Retinal pigment epithelial cell (primary cell): ENCODE data around the gene MED22.

Experiments used
- DNase-seq: peaks from one replicate; pipeline ENCODE4 v3.0.0-alpha.2; 2010; ENCODE audit warnings: low read depth
- H3K4me3 ChIP-seq: 2 replicates; pipeline ENCODE4 v1.5.1; 2011; ENCODE audit warnings: mild to moderate bottlenecking, low read length, control low read depth, moderate library complexity
- TF ChIP-seq, protein P1 (sequence below): conservative IDR thresholded peaks from 2 replicates; pipeline ENCODE4 v1.5.1; 2011; ENCODE audit warnings: low read depth, low read length, control low read depth, inconsistent platforms

The MED22 gene

DNA sequence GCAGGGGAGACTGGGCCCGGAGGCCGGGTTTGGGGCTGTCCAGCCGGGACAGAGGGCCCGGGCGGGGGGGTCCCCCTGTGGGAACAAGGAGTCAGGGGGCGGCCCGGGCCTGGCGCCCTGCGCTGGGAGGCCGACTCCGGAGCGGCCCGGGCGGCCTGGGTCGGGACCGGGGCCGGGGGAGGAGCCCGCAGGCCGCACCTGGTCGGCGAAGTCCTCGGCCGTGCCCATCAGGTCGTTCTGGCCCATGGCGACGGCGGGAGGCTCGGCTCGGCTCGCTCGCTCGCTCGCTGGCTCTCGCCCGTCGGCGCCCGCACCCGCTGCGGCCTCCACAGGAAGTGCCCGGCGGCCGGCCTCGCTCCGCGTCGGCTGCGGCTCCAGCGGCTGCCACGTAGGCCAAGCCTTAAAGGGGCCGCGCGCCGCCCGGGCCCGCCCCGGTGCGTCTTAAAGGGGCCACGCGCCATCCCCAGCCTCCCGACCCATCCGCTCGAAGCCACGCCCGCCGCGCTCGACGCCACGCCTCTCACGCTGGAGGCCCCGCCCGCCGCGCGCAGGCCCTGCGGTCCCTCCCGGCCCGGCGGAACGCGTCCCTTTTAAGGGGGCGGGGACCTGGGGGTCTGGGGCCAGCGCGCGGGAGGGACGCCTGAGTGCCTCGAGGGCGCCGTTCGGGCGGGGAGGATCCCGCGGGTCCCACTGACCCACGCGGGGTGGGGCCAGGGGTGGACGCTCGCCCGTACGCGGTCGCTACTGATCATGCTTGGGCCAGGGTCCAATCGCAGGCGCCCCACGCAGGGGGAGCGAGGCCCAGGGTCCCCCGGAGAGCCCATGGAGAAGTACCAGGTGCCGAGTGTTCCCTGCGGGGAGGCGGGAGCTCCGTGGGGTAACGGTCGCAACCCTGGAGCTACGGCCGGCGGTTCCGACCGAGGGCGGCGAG is 28.1 kb upstream of the MED22 start, which contains the start of the genes STKLD1 and SURF4:
Gene STKLD1, plus strand, starts transcription at position 643 of the 931 bp plus-strand sequence. Its CDS starts 108 bp downstream, at position 751.
Gene SURF4, minus strand, starts transcription at position 337 of the 931 bp plus-strand sequence. Its CDS starts 91 bp downstream, at position 246.
- DNase-seq: peak; percentile 83
- peak within 1 kb of the TSS; percentile 98 for H3K4me3 ChIP-seq
- TF ChIP-seq, protein P1, sequence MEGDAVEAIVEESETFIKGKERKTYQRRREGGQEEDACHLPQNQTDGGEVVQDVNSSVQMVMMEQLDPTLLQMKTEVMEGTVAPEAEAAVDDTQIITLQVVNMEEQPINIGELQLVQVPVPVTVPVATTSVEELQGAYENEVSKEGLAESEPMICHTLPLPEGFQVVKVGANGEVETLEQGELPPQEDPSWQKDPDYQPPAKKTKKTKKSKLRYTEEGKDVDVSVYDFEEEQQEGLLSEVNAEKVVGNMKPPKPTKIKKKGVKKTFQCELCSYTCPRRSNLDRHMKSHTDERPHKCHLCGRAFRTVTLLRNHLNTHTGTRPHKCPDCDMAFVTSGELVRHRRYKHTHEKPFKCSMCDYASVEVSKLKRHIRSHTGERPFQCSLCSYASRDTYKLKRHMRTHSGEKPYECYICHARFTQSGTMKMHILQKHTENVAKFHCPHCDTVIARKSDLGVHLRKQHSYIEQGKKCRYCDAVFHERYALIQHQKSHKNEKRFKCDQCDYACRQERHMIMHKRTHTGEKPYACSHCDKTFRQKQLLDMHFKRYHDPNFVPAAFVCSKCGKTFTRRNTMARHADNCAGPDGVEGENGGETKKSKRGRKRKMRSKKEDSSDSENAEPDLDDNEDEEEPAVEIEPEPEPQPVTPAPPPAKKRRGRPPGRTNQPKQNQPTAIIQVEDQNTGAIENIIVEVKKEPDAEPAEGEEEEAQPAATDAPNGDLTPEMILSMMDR: no peak

DNA sequence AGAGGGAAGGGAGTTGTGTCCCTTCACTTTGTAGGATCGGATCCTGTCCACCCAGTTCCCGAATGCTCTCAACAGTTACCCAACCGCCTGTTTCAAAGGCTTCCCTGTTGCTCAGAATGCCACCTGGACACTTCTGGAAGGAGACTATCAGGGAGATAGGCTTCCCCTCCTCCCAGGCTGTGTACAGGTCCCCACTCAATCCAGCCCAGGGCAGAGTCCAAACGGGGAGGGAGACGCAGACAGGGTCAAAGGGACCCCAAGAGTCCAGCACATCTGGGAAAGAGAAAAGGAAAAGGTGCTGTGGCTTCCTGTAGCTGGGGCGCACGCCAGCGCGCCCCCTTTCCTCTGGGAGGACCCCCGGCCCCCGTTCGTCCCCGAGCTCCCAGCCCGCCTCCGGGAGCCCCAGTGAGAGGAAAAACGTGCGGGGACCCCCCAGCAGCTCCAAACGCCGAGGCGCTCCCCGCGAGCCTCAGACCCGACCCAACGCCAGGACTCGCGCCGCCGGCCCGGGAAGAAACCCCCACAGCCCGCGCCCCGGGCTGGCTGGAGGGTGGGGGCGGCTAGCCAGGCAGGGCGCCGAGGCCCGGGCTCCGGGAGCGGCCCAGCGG is 27.3 kb upstream of the MED22 start:
- no peak for DNase-seq
- H3K4me3 ChIP-seq: peak overlapping the region; percentile 98
- TF ChIP-seq, protein P1: no peak

DNA sequence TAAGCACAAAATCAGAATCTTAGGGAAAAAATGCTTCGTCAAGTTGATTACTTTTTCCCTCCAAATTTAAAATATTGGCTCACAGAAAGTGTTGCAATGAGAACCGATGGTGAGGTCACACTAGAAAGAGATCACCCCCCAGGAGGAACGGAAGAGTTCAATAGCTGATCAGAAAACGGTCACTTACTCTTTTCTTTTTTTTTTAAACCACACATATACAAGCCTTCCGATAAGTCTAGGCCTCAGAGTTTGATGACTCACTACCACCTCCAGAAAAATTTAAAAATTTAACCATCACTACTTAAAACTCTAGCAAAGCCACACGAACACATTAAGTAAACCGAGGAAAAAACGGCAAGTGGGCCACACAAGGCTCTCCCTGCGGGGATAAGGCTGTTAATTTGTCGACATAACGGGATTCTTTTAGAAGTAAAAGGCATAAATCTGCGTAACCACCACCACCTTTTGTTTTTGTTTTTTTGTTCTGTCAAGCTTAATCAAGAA is 26.7 kb upstream of the MED22 start:
- no peak for DNase-seq
- peak overlapping the region; percentile 98 for H3K4me3 ChIP-seq
- TF ChIP-seq, protein P1: no peak

DNA sequence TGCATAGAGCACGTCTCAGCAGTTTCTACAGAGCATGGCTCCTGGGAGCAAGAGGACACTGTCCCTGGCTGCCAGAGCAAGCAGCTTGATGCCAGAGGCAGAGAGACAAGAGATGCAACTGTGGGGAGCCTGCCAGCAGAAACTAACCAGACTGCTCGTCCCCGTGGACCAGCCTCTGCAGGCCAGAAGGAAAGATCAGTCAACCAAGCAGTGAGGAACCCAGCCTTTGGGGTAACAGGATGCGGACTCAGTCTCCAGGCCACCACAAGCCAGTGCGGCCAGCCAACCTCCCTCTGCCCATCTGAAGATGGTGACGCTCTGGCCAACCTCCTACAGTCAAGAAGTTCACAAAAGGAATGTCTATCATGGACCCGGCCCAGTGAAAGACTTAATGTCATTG is 24.2 kb upstream of the MED22 start:
- DNase-seq: no peak
- TF ChIP-seq, protein P1: no peak
- no peak overlapping the region for H3K4me3 ChIP-seq

DNA sequence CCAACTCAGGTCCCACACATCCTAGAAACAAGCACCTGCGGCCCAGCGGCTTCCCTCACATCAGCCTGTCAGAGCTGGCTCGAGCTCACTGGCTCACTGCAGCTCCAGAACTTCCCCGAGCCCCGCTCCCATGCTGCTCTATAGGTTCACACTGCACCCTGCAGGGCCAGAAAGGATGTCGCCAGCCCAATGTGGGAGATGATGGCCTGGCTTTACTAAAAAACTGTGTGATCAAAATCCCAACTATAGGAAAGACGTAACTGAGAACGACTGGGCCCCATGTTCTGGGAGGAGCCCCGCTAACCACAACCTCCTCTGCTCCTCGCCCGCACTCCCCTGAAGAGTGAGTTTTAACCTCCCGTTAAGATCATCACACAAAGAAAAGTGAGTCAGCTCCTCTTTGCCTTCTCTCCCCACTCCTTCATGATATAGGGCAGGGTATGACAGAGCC is 23.4 kb upstream of the MED22 start:
- DNase-seq: no peak
- TF ChIP-seq, protein P1: no peak
- H3K4me3 ChIP-seq: no peak overlapping the region

DNA sequence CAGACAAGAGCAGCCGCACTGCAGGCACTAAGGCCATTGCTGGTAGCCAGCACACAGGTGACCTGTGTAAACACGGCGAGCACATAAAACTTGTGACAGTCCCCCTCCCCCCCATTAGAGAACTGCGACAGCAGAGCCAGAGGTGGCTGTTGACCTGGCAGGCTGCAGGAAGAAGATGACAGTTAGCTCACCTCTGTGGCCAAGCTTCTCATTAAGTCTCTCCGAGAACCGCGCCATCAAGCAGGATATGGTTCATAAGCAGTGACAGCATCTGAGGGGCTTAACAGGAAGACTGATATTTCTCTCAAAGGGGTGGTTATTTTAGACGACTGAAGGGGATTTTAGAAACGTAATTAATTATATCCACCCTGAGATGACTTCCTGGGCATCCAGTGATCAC is 22.8 kb upstream of the MED22 start:
- TF ChIP-seq, protein P1: no peak
- H3K4me3 ChIP-seq: no peak overlapping the region
- no peak for DNase-seq
